ENCODE data around the gene SGIP1. TPM values are rescaled to one million over a fixed set of nuclear protein-coding genes. Genes with fewer than 3 reads are reported as not detected.
"Not testable (repeated sequence)": the region's sequence is repeated elsewhere in the genome, so short reads cannot be mapped to it uniquely, and the experiment has no call there.

Gene SGIP1
- total RNA-seq, 2 donors from 2014 or later, result 3.1 TPM; not detected in 1

GRCh38 chr1:66585002-66585401 lies 51.0 kb downstream of the SGIP1 start:
- Histone ChIP-seq H3K27me3 (no peaks in the 10 kb centered on the region), H3K27ac (no peak overlapping the region), H3K4me3 (no peak overlapping the region), H3K36me3 (replicated peaks in 1 of 2; ENCODE audit: insufficient read depth in 1 of 2, low read depth in 2 of 2) (no peaks in the 10 kb centered on the region), H3K4me1 (no peaks in the 10 kb centered on the region), H3K9me3 (no peaks in the 10 kb centered on the region)
- DNase-seq (no peak), ATAC-seq (no peak)
- intact Hi-C loops (cut with DNase I), result no loop called here
- TF ChIP-seq CTCF (IDR thresholded peaks at IDR 0.05) (no peak), POLR2A (IDR thresholded peaks at IDR 0.05) (no peak)

- TF ChIP-seq CTCF (IDR thresholded peaks at IDR 0.05) (no peak), POLR2A (IDR thresholded peaks at IDR 0.05) (no peak)
- ATAC-seq, result no peak
- intact Hi-C loops (cut with DNase I), result no loop called here
- H3K4me1 ChIP-seq, result no peaks in the 10 kb centered on the region
- H3K27ac ChIP-seq, result no peak overlapping the region
- H3K9me3 ChIP-seq, result no peaks in the 10 kb centered on the region
- H3K36me3 ChIP-seq (replicated peaks in 1 of 2; ENCODE audit: insufficient read depth in 1 of 2, low read depth in 2 of 2), result no peaks in the 10 kb centered on the region
- no peaks in the 10 kb centered on the region for H3K27me3 ChIP-seq
- DNase-seq, result no peak
- no peak overlapping the region for H3K4me3 ChIP-seq
These were observed 55.4 kb downstream of the SGIP1 start for GRCh38 chr1:66589326-66589725.

- H3K4me1 ChIP-seq; ATAC-seq; H3K9me3 ChIP-seq; intact Hi-C loops (cut with DNase I); DNase-seq; H3K4me3 ChIP-seq; H3K27ac ChIP-seq; H3K36me3 ChIP-seq (replicated peaks in 1 of 2; ENCODE audit: insufficient read depth in 1 of 2, low read depth in 2 of 2); H3K27me3 ChIP-seq: not testable (repeated sequence)
- 43 to 61% methylated on average over 5 of the region's 5 CpGs for WGBS, 2 donors
These were observed 58.2 kb downstream of the SGIP1 start for GRCh38 chr1:66592106-66592507.

GRCh38 chr1:66596191-66596590 lies 62.2 kb downstream of the SGIP1 start:
- no peak for TF ChIP-seq CTCF (IDR thresholded peaks at IDR 0.05)
- TF ChIP-seq POLR2A (IDR thresholded peaks at IDR 0.05), result no peak

GRCh38 chr1:66597500-66597899 lies 63.5 kb downstream of the SGIP1 start:
- 74 to 82% methylated on average over 4 of the region's 4 CpGs for WGBS, 2 donors
- peaks cover 0 to 7% (median 0%) of the 10 kb centered on the region in 3 donors for H3K9me3 ChIP-seq
- no peak for DNase-seq
- intact Hi-C loops (cut with DNase I), result no loop called here
- no peaks in the 10 kb centered on the region for H3K4me1 ChIP-seq
- TF ChIP-seq CTCF (IDR thresholded peaks at IDR 0.05), result no peak
- TF ChIP-seq POLR2A (IDR thresholded peaks at IDR 0.05), result no peak
- no peak for ATAC-seq
- no peak overlapping the region for H3K4me3 ChIP-seq
- H3K27me3 ChIP-seq, result no peaks in the 10 kb centered on the region
- H3K36me3 ChIP-seq (replicated peaks in 1 of 2; ENCODE audit: insufficient read depth in 1 of 2, low read depth in 2 of 2), result no peaks in the 10 kb centered on the region
- H3K27ac ChIP-seq, result no peak overlapping the region

More at GRCh38 chr1:66596191-66596590, 62.2 kb downstream of the SGIP1 start:
- intact Hi-C loops (cut with DNase I), result no loop called here
- H3K4me1 ChIP-seq, result no peaks in the 10 kb centered on the region
- H3K36me3 ChIP-seq (replicated peaks in 1 of 2; ENCODE audit: insufficient read depth in 1 of 2, low read depth in 2 of 2), result no peaks in the 10 kb centered on the region
- no peaks in the 10 kb centered on the region for H3K27me3 ChIP-seq
- WGBS, 2 donors, result 78 to 81% methylated on average over 2 of the region's 2 CpGs
- ATAC-seq (no peak), DNase-seq (no peak)
- H3K27ac ChIP-seq, result no peak overlapping the region
- peaks cover 0 to 7% (median 0%) of the 10 kb centered on the region in 3 donors for H3K9me3 ChIP-seq
- H3K4me3 ChIP-seq, result no peak overlapping the region
